CD4-positive, alpha-beta T cell treated with Interleukin-4 for 4 hours (primary cell): ENCODE results near the gene DLX3.
A peak's percentile ranks its signal among the peaks of the same experiment; 100 is the strongest.

Source experiments
- DNase-seq: peaks from one replicate; pipeline ENCODE4 v3.0.0-alpha.2; 2020

DLX3 gene

DNA sequence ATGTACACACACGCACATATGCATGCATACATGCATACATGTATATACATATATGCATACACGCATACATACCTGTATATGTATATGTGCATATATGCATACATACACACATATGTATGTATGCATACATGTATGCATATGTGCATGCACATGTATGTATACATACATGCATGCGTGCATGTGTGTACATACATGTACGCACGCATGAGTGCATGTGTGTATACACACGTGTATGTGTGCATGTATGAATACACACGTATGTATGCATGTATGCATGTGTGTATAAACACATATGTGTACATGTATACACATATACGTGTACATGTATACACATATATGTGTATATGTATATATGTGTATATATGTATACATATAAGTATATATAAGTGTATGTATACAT, 28.5 kb upstream of the DLX3 start:
- DNase-seq: no peak

DNA sequence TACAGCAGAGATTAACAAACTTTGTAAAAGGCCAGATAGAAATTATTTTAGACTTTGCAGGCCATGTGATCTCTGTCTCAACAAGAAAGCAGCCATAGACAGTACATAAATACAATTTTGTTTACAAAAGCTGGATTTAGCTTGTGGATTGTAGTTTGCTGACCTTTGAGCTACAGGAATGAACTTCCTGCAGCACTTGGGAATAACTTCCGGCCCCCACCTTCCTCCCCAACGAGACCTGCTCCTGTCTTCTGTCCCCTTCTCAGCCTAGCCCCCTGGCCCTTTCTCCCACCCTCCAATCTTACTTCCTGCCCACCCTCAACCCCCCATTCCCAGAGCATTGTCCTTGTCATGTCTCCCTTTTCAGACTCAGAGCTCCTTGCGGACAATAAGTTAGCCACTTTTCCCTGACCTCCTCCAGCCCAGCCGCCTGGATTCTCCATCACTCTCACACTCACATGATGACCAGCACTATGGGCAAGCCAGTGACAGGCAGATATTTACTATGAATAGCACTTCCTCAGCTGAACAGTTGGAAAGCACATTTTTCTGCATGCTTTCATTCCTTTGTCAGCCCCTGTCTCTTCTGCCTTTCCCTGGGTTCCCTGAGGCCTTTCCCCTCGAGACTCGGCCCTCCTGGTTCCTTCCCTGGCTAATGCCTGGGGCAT, 27.6 kb upstream of the DLX3 start:
- DNase-seq: no peak

DNA sequence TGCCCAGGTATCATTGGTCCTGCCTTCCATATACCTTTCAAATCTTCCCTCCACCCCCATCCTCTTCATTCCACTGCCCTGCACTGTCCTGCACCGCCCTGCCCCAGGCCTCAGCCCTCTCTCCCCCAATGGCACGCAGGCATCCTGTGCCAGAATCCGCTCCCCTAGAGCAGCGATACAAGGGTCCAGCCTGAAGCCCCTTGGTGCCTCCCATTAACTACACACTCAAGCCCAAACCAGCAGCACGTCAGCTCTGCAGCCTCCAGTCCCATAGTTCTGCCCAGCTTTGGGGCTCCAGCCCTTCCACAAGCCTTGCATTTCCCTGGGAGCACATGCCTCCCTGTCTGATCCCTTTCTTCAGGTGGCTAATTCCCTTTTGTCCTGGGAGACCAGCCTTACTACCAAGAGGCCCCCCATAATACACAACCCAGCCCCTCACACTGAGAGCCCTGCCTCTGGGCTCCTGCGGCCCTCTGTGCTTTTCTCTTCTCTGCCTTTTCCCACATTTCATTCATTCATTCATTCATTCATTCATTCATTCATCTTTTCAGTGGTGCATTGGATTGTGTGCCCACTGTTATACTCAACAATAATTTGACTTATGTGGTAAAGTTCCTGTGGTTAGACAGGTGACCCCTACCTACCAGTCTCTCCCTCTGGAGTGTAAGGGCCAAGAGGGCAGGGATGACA, 26.8 kb upstream of the DLX3 start:
- DNase-seq: no peak

DNA sequence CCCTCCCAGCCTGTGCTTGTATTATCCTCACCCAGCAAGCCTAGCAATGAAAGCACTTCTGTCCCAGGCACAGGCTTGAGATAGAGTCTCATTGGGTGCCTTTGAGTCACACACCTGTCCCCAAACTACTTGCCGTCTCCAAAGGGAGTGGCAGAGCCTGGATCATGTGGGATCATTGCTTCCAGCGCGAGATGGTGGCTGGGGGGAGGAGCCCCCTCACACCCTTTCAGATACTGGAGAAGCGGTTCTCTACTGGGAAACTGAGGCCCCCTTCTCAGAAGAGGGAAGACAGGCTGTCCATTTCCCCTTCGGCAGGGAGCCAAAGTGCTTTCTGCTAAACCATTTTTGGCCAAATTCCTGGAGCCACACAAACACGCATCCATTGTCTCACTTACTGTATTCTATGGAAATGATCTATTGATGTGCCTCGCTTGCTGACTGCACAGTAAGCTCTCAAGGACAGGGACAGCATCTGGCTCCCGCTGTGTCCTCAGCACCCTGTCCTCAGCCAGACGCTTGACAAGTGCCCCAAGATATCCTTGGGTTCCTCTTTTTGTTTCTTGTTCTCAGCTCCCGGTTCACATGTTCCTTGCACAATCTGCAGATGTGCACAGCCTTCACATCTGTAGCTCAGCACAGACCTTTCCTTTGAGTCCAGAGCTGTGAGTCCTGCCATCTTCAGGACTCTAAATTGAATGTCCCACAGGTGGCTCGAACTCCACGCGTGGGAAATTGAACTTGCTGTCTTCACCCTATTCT, 26.0 kb upstream of the DLX3 start:
- DNase-seq: no peak

DNA sequence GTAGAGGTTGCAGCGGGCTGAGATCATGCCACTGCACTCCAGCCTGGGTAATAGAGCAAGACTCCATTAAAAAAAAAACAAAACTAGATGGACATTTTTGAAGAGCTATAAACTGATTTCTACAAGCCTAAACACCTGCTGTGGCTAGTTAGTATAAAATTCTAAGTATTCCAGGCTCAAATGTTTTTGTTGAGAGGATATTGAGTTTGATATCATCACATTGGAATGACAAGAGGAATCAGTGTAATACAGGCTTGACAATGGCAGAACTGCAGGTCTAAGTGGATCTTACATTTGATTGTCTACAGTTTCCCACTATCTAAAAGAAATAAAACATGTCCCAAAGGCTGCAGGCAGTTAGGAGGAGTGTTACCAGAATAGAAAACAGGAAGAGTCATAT, 23.9 kb upstream of the DLX3 start:
- no peak for DNase-seq

DNA sequence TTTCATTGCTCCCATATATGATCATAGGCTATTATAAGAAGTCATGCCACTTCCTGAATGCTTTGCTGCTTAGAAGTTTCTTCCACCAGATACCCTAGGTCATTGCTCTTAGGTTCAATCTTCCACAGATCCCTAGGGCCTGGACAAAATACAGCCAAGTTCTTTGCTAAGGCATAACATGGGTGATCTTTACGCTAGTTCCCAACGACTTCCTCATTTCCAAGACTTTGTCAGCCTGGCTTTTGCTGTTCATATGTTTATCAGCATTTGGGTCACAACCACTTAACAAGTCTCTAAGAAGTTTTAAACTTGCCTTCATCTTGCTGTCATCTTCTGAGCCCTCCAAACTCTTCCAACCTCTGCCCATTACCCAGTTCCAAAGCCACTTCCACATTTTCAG, 20.1 kb upstream of the DLX3 start:
- no peak for DNase-seq

DNA sequence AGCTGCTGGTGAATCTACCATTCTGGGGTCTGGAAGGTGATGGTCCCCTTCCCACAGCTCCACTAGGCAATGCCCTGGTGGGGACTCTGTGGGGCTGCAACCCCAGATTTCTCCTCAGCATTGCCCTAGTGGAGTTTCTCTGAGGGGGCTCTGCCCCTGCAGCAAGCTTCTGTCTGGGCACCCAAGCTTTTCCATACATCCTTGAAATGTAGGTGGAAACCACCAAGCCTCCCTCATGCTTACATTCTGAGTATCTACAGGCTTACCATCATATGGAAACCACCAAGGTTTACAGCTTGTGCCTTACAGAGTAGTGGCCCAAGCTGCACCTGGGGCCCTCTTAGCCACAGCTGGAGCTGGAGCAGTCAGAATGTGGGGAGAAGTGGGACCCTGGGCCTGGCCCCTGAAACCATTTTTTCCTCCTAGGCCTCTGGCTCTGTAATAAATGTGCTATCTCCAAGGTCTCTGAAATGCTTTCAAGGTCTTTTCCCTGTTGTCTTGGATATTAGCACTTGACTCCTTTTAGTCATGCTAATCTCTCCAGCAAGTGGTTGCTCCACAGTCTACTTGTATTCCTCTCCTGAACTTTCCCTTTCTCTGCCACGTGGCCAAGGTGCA, 19.6 kb upstream of the DLX3 start:
- no peak for DNase-seq

DNA sequence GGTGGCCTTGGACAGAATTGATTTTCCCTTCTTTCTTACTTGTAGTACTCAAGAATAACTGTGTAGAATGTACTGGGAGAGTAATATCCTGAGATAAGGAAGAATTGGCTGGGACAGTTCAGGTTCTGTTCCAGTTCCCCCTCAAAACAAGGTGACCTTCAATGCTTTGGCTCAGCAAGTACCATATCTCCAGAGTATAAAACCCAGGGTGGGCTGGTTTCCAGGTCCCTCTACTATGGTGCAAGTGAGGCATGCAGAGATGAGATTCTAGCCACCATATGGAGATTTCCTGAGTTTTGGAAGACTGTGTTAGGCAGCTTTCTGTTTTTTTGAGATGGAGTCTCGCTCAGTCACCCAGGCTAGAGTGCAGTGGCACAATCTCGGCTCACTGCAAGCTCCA, 18.1 kb upstream of the DLX3 start:
- DNase-seq: no peak

DNA sequence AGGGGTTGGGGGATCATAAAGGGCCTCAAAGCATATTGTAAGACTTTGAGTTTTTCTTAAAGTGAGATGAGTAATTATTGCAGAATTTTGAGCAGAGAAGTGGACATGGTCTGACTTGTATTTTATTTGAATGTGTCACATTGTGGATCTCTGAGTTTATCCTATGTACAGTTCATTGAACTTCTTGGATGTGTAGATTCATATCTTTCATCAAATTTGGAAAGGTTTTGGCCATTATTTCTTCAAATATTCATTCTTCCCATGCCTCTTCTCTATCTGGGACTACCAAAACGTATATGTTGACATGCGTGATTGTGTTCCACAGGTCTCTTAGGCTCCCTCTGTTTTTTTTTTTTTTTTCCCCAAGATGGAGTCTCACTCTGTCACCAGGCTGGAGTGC, 14.3 kb upstream of the DLX3 start:
- no peak for DNase-seq

DNA sequence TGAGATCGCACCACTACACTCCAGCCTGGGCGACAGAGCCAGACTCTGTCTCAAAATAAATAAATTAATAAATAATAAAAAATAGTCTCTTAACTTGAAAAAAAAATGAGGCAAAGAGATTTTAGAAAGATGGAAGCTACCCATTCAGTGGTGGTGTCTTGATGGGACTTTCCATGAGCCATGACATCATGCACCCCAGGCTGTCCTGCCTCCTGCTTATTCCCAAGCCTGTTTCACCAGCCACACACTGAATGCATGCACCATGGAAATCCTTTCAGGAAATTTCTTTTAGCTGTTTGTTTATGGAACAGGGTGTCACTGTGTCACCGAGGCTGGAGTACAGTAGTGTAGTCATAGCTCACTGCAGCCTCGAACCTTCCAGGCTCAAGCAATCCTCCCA, 8.9 kb upstream of the DLX3 start:
- no peak for DNase-seq

DNA sequence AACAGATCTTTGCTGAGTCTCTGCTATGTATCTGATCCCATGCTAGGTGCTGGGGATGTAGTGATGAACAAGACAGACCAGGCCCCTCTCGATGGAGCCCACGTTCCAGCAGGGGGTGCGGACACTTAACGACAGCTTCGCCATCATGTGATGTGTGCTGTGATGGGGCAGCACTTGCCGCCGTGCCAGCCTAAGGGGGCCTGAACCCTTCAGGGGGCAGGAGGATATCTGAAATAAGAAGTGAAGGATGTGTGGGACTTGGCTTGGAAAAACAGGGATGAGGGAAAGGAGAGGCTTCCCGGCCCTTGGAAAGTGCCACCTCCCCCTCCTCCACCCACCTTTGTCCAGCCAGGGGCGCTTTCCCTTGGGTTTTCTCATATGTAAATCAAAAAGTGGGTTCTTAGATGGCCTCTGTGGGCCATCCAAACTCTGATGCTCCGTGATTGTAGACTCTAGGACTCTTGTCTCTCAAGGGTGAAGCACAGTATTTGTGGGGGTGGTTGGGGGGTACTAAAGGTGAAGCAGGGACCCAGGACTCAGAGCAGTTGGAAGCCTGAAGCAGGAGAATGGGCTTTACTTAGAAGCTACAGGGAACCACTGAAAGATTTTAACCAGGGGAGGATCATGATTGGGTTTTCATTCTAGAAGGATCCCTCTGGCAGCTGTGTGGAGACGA, 4.0 kb upstream of the DLX3 start:
- no peak for DNase-seq

DNA sequence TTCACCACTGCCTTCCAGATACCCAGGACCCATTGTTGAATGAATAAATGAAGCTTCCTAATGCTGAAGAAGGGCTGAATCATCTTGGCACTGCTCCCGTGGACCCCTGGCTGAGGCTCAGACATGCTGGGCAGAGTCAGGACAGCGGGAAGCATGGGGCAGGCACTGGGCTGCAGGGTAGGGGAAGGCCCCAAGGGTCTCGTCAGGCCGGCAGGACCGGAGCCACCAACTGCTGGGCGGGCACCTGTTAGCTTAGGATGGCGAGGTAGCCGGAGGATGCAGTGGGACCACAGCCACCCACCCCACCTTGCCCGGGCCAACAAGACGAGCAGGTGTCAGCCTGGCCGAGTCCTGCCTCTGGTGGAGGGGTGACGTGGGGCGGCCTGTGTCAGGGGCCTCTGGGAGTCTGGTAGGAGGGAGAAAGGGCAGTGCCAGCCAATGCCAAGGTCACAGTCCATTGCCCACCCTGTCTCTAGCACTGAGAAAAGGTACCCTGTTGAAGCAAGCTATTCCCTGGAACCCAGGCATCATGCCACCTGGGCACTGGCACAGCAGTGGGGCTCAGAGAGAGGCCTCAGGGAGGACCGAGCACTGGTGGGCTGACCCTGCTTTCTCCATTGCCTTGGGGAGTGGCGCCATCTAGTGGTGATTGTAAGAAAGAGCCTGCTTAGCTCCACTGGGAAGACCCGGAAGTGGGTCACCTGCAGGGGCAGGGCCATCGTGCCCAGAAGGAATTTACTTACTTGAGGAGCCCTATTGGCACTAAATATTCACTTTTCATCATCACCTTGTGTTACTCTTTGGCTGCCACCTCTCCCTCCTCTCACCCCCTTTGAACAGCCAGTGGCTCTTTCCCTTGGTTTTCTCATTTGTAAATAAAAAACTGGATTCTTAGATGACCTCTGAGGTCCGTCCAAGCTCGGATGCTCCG, 3.0 kb upstream of the DLX3 start:
- DNase-seq: peak; percentile 79

DNA sequence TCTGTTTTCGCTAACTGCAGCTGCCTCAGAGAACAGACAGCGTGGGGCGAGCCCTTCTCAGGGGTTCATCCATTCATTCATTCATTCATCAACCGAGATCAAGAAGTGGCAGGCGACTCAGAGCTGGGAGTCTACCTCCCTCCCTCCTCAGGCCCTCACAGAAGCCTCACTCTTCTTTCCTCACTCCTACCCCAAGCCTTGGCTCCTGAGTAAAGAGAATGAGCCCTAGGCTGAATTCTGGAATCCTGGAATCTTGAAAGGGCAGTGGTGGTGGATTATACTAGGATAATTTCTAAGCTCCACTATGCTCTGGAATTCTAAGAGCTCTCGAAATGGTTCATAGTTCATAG, 2.3 kb upstream of the DLX3 start:
- no peak for DNase-seq

DNA sequence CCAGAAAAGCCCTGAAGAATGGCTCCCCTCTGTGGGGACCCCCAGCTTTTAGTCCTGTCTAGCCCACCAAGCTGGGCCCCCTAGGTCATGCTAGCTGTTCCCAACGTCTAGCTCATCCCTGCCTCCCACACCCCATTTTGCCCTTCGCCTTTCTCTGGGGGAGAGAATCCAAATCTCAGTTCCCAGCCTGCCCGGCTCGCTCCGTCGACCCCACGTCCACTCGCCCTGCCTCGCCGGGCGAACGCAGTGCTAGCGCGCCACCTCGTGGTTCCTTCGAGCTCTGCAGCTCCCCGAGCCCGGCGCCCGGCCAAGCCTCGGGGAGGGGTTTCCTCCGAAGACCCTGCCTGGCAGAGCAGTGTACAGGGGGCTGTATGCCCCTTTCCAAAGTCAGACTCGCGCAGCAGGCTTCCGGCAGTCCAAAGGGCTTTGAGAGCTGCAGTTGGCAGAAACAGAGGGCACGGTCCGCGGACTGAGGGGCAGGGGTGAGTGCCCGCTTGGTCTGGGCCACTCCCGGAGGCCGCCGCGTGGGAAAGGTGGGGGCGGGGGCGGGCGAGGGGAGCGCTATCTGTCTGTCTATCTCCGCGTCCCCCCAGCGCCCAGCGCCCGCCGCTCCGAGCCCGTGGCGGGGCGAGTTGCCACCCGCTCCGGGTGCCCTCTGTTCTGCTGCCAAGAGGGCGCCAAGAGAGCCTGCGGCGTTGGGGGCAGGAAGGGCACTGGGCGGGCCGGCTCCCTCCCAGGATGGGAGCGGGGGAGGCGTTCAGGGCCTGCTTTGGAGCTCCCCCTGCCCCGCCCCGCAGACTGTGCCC, 1.7 kb upstream of the DLX3 start:
- peak; percentile 29 for DNase-seq

DNA sequence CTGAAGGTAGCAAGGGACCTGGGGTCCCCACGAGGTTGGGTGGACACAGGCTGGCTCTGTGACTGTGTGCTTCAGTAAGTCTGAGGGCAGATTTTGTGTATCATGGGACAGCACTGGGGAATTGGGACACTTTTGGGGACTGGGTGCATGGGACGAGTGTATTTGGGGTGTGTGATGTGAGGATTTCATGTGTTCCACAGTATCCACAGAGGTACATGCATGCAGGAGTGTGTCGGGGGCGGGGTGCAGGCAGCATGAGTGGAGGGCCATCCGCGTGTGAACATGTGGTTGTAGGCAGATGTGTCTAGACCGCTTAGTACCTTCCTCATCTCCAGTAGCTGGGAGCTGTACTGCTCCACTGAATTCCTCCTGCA, 1.1 kb upstream of the DLX3 start:
- no peak for DNase-seq

DNA sequence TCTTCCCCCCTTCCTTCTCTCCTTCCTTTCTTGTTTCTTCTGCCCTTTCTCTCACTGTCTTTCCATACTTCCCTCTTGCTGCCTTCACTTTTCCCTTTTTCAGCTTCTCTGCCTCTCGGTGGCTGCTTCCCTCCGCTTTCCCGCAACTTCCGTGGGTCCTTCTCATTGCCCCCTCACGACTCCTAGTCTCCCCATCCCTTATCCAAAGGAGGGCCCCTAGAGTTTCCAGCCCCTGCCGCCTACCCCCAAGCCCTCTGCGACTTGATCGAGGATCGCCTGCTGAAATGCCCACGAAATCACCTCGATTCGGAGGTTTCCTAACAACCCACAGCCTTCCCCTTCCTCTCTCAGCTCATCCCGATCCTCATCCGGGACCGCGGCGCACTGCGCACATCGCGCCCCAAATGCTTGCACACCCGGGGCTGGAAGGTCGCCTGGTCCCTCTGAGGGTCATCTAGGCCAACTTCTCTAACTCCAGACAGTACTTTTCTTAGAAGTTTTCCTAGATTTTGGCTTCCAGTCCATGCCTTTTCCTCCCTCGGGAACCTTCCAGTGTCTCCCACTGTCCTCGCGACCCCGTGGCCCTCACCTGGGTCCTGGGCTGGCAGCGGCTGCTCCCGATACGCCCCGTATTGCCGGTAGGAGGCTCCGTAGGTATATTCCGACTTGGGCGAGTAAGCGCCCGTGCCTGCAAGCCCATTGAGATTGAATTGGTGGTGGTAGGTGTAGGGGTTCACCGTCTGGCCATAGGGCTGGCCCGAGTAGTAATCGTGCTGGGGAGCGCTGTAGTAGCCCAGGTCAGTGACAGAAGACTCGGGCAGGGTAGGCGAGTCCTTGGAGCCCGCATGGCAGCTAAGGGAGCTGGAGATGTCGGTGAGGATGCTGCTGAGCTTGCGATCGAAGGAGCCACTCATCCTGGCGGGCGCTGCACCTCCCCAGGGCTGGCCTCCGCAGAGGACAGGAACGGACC, 654 bp downstream of the DLX3 start:
- DNase-seq: no peak

DNA sequence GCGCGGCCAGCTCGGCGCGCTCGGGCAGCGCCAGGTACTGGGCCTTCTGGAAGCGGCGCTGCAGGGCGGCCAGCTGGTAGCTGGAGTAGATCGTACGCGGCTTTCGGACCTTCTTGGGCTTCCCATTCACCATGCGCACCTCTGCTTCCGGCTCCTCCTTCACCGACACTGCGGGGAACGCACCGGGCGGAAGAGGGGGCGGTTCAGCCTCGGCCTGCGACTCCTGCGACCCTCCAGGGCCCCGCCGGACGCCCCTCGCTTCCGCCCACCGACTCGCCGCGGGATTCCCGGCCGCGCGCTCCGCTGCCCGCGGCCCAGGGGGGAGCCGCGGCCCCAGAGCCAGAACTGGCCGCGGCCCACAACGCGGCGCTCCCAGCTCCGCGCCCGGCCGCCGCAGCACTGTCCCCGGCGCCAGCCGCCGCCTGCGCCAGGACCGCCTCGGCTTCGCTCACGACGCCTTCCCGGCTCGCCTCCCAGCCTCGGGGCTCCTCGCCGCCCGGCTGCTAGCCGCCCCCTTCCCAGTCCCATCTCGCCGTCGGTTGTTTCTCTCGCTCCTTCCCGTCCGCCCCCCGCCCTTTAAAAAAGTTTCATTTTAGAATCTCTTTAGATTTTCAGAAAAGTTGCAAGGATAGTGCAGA, 1.5 kb downstream of the DLX3 start:
- no peak for DNase-seq

DNA sequence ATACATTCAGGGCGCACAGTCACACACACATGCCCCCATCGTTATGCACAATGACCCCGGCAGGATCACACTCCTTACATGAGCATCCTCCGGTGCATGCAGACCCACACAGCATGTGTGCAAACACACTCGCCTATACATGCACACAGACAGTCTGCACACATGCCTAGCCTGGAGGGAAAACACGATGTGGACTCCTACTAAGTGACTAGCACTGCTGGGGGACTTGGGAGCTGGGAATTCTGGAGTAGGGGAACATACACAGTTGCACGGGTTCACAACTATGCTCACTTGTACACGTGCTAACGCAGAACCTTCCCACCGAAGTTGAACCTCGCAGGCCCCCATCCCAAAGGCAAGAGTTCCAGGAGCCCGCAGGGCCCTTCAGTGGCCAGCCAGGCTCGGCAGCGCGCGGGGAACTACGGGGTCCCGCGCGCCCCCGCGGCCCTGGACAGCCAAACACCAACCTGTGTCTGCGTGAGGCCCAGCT, 2.0 kb downstream of the DLX3 start:
- DNase-seq: no peak

DNA sequence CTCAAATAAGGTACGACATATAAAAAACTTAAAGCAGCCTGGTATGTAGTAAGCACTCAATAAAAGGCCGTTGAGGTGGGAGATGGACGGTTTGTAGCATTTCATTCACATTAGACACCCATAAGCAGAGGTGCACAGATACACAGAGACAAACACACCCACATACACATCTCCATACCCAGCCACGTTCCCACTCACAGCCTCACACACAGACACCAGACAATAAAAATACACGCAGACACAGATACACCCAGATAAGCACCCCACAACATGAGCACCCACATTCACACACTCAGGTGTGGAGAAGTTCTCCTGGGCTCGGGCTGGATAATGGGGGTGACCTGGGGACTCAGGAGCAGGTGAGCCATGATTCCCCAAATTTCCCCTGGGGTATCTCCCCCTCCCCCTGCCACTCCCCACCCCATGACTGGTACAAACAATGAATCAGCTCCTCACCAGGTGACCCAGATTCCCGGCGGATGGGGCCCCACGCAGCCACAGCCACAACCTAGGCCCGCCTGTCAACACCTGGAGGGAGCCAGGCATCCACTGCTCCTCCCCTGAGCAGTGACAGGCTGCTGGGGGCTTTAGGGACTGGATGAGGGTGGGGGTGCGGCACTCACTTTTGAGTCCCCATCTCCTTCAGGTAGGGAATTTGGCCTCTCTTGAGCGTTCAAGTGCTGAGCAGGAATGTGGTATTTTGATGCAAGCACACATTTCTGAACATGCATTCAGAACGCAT, 2.7 kb downstream of the DLX3 start:
- DNase-seq: no peak
